WTC11 (cell line): ENCODE results near the gene STK16. TPM values are rescaled to one million over a fixed set of nuclear protein-coding genes. Genes with fewer than 3 reads are reported as not detected.

Experiments
- AFF4 ChIP-seq: sonication (generic); formaldehyde crosslinking; IDR thresholded peaks from 2 replicates; pipeline ENCODE4 v1.8.1; 2023; ENCODE audit warnings: mild to moderate bottlenecking, missing genetic modification reagents, borderline replicate concordance
- AR ChIP-seq: fragments of 250-450 bp; sonication (Bioruptor Pico); IDR thresholded peaks from 2 replicates; pipeline ENCODE4 v1.9.0; 2021; ENCODE audit warnings: mild to moderate bottlenecking
- ELF4 ChIP-seq: sonication (generic); formaldehyde crosslinking; IDR thresholded peaks from 2 replicates; pipeline ENCODE4 v1.8.1; 2022; ENCODE audit warnings: low read depth, mild to moderate bottlenecking, moderate library complexity, missing genetic modification reagents
- FOXJ3 ChIP-seq: sonication (generic); formaldehyde crosslinking; IDR thresholded peaks from 2 replicates; pipeline ENCODE4 v1.9.0; 2021; ENCODE audit warnings: missing genetic modification reagents, mild to moderate bottlenecking, borderline replicate concordance
- FOXP1 ChIP-seq: sonication (generic); formaldehyde crosslinking; IDR thresholded peaks from 2 replicates; pipeline ENCODE4 v1.8.0; 2022; ENCODE audit warnings: missing genetic modification reagents, mild to moderate bottlenecking, moderate library complexity, borderline replicate concordance
- IRF1 ChIP-seq: sonication (generic); formaldehyde crosslinking; IDR thresholded peaks from 2 replicates; pipeline ENCODE4 v1.8.0; 2023; ENCODE audit warnings: missing genetic modification reagents
- JUN ChIP-seq: sonication (generic); formaldehyde crosslinking; IDR thresholded peaks from 2 replicates; pipeline ENCODE4 v1.8.0; 2023; ENCODE audit warnings: mild to moderate bottlenecking, missing genetic modification reagents
- SP1 ChIP-seq: sonication (generic); formaldehyde crosslinking; conservative IDR thresholded peaks from 2 replicates; pipeline ENCODE4 v1.8.1; 2022; ENCODE audit warnings: missing genetic modification reagents
- TEAD1 ChIP-seq: sonication (generic); formaldehyde crosslinking; IDR thresholded peaks from 2 replicates; pipeline ENCODE4 v1.8.0; 2022; ENCODE audit warnings: mild to moderate bottlenecking, missing genetic modification reagents
- USF2 ChIP-seq: sonication (generic); formaldehyde crosslinking; IDR thresholded peaks from 2 replicates; pipeline ENCODE4 v1.8.1; 2023; ENCODE audit warnings: mild to moderate bottlenecking, missing genetic modification reagents, moderate library complexity
- ZNF263 ChIP-seq: sonication (generic); formaldehyde crosslinking; IDR thresholded peaks from 2 replicates; pipeline ENCODE4 v1.8.1; 2022; ENCODE audit warnings: low read depth, mild to moderate bottlenecking, moderate library complexity, missing genetic modification reagents
- ZNF281 ChIP-seq: sonication (generic); formaldehyde crosslinking; IDR thresholded peaks from 2 replicates; pipeline ENCODE4 v1.8.0; 2023; ENCODE audit warnings: mild to moderate bottlenecking, missing genetic modification reagents
- ZNF416 ChIP-seq: fragments of 250-450 bp; sonication (Bioruptor Pico); IDR thresholded peaks from 2 replicates; pipeline ENCODE4 v1.9.0; 2021; ENCODE audit warnings: mild to moderate bottlenecking, inconsistent platforms
- total RNA-seq: library from RNA; stranded (reverse); gene quantifications from 3 replicates; pipeline ENCODE4 v1.2.3, GENCODE V29; 2021
- TF ChIP-seq, protein P1 (sequence below): sonication (generic); formaldehyde crosslinking; IDR thresholded peaks from 2 replicates; pipeline ENCODE4 v1.8.0; 2023; ENCODE audit warnings: missing genetic modification reagents, mild to moderate bottlenecking, borderline replicate concordance
- TF ChIP-seq, protein P2 (sequence below): sonication (generic); formaldehyde crosslinking; IDR thresholded peaks from 2 replicates; pipeline ENCODE4 v1.8.1; 2022; ENCODE audit warnings: low read depth, missing genetic modification reagents, borderline replicate concordance
- TF ChIP-seq, protein P3 (sequence below): fragments of 250-450 bp; sonication (Bioruptor Pico); IDR thresholded peaks from 2 replicates; pipeline ENCODE4 v2.1.2; 2022; ENCODE audit warnings: mild to moderate bottlenecking, moderate library complexity

Gene STK16
- total RNA-seq, 1 experiment from 2014 or later, result 27.5 TPM

DNA sequence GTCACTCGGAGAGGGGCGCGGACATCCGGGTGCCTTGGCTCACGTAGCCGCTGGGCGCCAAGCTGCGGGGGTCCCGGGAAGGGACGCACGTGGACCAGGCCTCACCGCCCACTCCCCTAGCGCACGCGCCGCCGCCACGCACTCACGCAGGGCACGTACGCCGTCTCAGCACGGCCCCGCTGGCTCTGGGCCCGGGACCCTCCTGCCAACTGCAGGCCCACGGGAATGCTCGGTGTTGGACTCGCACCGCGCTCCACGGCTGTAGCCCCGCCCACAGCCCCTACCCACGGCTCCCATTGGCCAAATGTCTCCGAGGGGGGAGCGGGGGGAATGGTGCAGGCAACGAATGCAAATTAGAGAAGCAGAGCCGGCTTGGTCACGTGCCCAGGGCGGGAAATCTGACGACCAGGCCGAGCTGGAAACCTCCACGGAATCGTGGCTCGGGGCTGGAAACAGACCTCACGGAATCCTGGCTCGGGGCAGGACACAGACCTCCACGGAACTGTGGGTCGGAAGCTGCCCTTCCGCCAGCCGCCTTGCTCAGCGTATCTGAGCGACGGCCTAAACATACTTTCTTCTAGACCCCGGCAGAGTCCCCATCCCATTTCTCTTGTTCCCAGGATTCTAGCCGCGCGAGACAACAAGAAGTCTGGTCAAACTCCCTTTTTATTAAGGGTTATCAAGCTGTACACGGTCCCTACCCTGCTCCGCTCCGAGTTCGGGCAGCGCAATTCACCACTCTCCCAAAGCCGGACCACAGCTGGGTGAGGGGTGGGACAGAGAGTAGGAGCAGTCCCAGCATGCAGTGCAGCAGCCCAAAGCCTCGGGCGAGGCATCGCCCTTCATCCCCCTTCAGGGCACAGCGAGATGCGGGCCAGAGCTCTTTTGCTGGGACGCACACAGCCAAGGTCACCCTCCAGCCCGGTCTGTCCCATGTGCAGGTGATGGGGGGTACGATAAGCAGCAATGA, 26.3 kb upstream of the STK16 start, which contains the start of gene ABCB6 (continued):
- TF ChIP-seq ZNF281 (CRISPR knock-in tag) (peak; percentile 24; the same call in 1 of the 2 replicates), JUN (CRISPR knock-in tag) (no peak; the same call in 1 of the 2 replicates), ZNF416 (0 out of 2 replicates have a peak, but pooled peaks have one; percentile 29), AFF4 (0 out of 2 replicates have a peak, but pooled peaks have one; percentile 16), USF2 (peak; percentile 98), AR (CRISPR knock-in tag) (no peak), ELF4 (no peak), TEAD1 (CRISPR knock-in tag) (peak; percentile 82), IRF1 (CRISPR knock-in tag) (0 out of 2 replicates have a peak, but pooled peaks have one; percentile 6), ZNF263 (CRISPR knock-in tag) (no peak), SP1 (CRISPR knock-in tag) (peak; percentile 75), FOXP1 (CRISPR knock-in tag) (peak; percentile 80), FOXJ3 (CRISPR knock-in tag) (no peak)
- TF ChIP-seq, protein P1, sequence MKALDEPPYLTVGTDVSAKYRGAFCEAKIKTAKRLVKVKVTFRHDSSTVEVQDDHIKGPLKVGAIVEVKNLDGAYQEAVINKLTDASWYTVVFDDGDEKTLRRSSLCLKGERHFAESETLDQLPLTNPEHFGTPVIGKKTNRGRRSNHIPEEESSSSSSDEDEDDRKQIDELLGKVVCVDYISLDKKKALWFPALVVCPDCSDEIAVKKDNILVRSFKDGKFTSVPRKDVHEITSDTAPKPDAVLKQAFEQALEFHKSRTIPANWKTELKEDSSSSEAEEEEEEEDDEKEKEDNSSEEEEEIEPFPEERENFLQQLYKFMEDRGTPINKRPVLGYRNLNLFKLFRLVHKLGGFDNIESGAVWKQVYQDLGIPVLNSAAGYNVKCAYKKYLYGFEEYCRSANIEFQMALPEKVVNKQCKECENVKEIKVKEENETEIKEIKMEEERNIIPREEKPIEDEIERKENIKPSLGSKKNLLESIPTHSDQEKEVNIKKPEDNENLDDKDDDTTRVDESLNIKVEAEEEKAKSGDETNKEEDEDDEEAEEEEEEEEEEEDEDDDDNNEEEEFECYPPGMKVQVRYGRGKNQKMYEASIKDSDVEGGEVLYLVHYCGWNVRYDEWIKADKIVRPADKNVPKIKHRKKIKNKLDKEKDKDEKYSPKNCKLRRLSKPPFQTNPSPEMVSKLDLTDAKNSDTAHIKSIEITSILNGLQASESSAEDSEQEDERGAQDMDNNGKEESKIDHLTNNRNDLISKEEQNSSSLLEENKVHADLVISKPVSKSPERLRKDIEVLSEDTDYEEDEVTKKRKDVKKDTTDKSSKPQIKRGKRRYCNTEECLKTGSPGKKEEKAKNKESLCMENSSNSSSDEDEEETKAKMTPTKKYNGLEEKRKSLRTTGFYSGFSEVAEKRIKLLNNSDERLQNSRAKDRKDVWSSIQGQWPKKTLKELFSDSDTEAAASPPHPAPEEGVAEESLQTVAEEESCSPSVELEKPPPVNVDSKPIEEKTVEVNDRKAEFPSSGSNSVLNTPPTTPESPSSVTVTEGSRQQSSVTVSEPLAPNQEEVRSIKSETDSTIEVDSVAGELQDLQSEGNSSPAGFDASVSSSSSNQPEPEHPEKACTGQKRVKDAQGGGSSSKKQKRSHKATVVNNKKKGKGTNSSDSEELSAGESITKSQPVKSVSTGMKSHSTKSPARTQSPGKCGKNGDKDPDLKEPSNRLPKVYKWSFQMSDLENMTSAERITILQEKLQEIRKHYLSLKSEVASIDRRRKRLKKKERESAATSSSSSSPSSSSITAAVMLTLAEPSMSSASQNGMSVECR, result peak; percentile 54; the same call in 1 of the 2 replicates
- TF ChIP-seq, protein P2, sequence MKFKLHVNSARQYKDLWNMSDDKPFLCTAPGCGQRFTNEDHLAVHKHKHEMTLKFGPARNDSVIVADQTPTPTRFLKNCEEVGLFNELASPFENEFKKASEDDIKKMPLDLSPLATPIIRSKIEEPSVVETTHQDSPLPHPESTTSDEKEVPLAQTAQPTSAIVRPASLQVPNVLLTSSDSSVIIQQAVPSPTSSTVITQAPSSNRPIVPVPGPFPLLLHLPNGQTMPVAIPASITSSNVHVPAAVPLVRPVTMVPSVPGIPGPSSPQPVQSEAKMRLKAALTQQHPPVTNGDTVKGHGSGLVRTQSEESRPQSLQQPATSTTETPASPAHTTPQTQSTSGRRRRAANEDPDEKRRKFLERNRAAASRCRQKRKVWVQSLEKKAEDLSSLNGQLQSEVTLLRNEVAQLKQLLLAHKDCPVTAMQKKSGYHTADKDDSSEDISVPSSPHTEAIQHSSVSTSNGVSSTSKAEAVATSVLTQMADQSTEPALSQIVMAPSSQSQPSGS (CRISPR knock-in tag), result no peak
- TF ChIP-seq, protein P3, sequence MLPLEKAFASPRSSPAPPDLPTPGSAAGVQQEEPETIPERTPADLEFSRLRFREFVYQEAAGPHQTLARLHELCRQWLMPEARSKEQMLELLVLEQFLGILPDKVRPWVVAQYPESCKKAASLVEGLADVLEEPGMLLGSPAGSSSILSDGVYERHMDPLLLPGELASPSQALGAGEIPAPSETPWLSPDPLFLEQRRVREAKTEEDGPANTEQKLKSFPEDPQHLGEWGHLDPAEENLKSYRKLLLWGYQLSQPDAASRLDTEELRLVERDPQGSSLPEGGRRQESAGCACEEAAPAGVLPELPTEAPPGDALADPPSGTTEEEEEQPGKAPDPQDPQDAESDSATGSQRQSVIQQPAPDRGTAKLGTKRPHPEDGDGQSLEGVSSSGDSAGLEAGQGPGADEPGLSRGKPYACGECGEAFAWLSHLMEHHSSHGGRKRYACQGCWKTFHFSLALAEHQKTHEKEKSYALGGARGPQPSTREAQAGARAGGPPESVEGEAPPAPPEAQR (CRISPR knock-in tag), result no peak
